GM12878 (cell line): ENCODE results near the gene RMI2. TPM values are rescaled to one million over a fixed set of nuclear protein-coding genes. Genes with fewer than 3 reads are reported as not detected.

Experiments used
- CHD2 ChIP-seq: IDR thresholded peaks from 2 replicates; pipeline ENCODE4 v1.6.1; 2011; ENCODE audit warnings: low read depth, low read length, improper control_type of control experiment, borderline replicate concordance
- EGR1 ChIP-seq, 2 experiments: IDR thresholded peaks; 1 replicate in 1 of 2; 2 replicates in 1 of 2; pipeline ENCODE4 v1.6.1; 2011 to 2012; ENCODE audit warnings: low read depth in 2 of 2, low read length in 2 of 2, borderline replicate concordance in 1 of 2, mild to moderate bottlenecking in 1 of 2, moderate library complexity in 1 of 2
- ESRRA ChIP-seq: IDR thresholded peaks from 2 replicates; pipeline ENCODE4 v1.6.1; 2012; ENCODE audit warnings: mild to moderate bottlenecking, low read length, improper control_type of control experiment
- ETV6 ChIP-seq, 2 experiments: fragments of 450-650 bp in 1 of 2; IDR thresholded peaks in 1 of 2; conservative IDR thresholded peaks in 1 of 2; 2 replicates each; pipeline ENCODE4 v1.6.1; 2014; ENCODE audit warnings: antibody characterized with exemption in 1 of 2, borderline replicate concordance in 1 of 2, low read depth in 1 of 2, mild to moderate bottlenecking in 1 of 2, moderate library complexity in 1 of 2
- IRF4 ChIP-seq: IDR thresholded peaks from 2 replicates; pipeline ENCODE4 v1.6.1; 2011; ENCODE audit warnings: low read depth, low read length
- JUNB ChIP-seq: IDR thresholded peaks from 2 replicates; pipeline ENCODE4 v1.6.1; 2016; ENCODE audit warnings: antibody characterized with exemption, mild to moderate bottlenecking
- KAT2A ChIP-seq: conservative IDR thresholded peaks from 2 replicates; pipeline ENCODE4 v1.6.1; 2011; ENCODE audit warnings: low read depth, low read length; ENCODE audit not compliant: control insufficient read depth
- NFXL1 ChIP-seq: fragments of 450-650 bp; IDR thresholded peaks from 2 replicates; pipeline ENCODE4 v1.6.1; 2017; ENCODE audit warnings: antibody characterized with exemption, mild to moderate bottlenecking, borderline replicate concordance
- NR2C1 ChIP-seq: fragments of 450-650 bp; IDR thresholded peaks from 2 replicates; pipeline ENCODE4 v1.6.1; 2017; ENCODE audit warnings: antibody characterized with exemption, mild to moderate bottlenecking, moderate library complexity
- NR2F1 ChIP-seq: fragments of 450-650 bp; conservative IDR thresholded peaks from 2 replicates; pipeline ENCODE4 v1.6.1; 2017; ENCODE audit warnings: mild to moderate bottlenecking
- PAX5 ChIP-seq: IDR thresholded peaks from 2 replicates; pipeline ENCODE4 v1.6.1; 2011; ENCODE audit warnings: low read depth, low read length, borderline replicate concordance
- PAX8 ChIP-seq: fragments of 450-650 bp; IDR thresholded peaks from 2 replicates; pipeline ENCODE4 v1.6.1; 2017; ENCODE audit warnings: mild to moderate bottlenecking, moderate library complexity
- POLR2AphosphoS5 ChIP-seq: IDR thresholded peaks from 2 replicates; pipeline ENCODE4 v1.6.1; 2011; ENCODE audit warnings: mild to moderate bottlenecking, low read length, inconsistent platforms
- RAD51 ChIP-seq: fragments of 450-650 bp; IDR thresholded peaks from 2 replicates; pipeline ENCODE4 v1.6.1; 2016; ENCODE audit warnings: moderate library complexity, mild to moderate bottlenecking, inconsistent platforms
- RELA ChIP-seq: fragments of 450-650 bp; IDR thresholded peaks from 2 replicates; pipeline ENCODE4 v1.8.0; 2014; ENCODE audit warnings: borderline replicate concordance; ENCODE audit not compliant: partially characterized antibody
- SUZ12 ChIP-seq: fragments of 200-600 bp; sonication (generic); IDR thresholded peaks from one replicate; pipeline ENCODE4 v1.6.1; 2018; ENCODE audit warnings: antibody characterized with exemption, mild to moderate bottlenecking; ENCODE audit not compliant: unreplicated experiment
- TCF3 ChIP-seq: IDR thresholded peaks from 2 replicates; pipeline ENCODE4 v1.6.1; 2012; ENCODE audit warnings: low read depth, mild to moderate bottlenecking, low read length, borderline replicate concordance; ENCODE audit not compliant: insufficient read depth
- WRNIP1 ChIP-seq: IDR thresholded peaks from 2 replicates; pipeline ENCODE4 v1.6.1; 2011; ENCODE audit warnings: low read depth, low read length, improper control_type of control experiment, borderline replicate concordance
- YY1 ChIP-seq: IDR thresholded peaks from 2 replicates; pipeline ENCODE4 v1.6.1; 2011; ENCODE audit warnings: low read depth, mild to moderate bottlenecking, low read length
- ZNF24 ChIP-seq: fragments of 450-650 bp; IDR thresholded peaks from 2 replicates; pipeline ENCODE4 v1.6.1; 2017; ENCODE audit warnings: antibody characterized with exemption, mild to moderate bottlenecking
- ZNF274 ChIP-seq: IDR thresholded peaks from one replicate; pipeline ENCODE4 v1.8.0; 2011; ENCODE audit not compliant: insufficient read length, insufficient read depth
- ZZZ3 ChIP-seq: IDR thresholded peaks from 2 replicates; pipeline ENCODE4 v1.6.1; 2011; ENCODE audit warnings: low read depth; ENCODE audit not compliant: control insufficient read depth, insufficient read length
- polyA plus RNA-seq, 11 experiments: library from polyadenylated mRNA; depleted of rRNA in 4 of 11; unstranded in 6 of 11; stranded (reverse) in 5 of 11; fragments of >200 nt; fragmentation: Nextera tagmentation in 4 of 11; fragmentation: Illumina TruSeq in 1 of 11; extraction: Ambion mirVana in 4 of 11; extraction: Trizol in 1 of 11; gene quantifications; 1 replicate in 1 of 11; 2 replicates in 10 of 11; pipeline versions ENCODE4 v1.2.1 to v1.2.3, GENCODE V29; 2011 to 2016; ENCODE audit warnings: inconsistent platforms in 2 of 11, missing spikeins in 2 of 11, low read depth in 1 of 11
- total RNA-seq, 4 experiments: library from RNA; depleted of rRNA in 3 of 4; stranded (reverse); fragments of >200 nt in 3 of 4; fragmentation: Illumina TruSeq in 1 of 4; extraction: Trizol in 1 of 4; gene quantifications; 2 replicates each; pipeline versions ENCODE4 v1.2.1 to v1.2.3, GENCODE V29; 2013 to 2021
- TF ChIP-seq, protein P1 (sequence below): fragments of 450-650 bp; IDR thresholded peaks from 2 replicates; pipeline ENCODE4 v1.6.1; 2016; ENCODE audit warnings: mild to moderate bottlenecking, moderate library complexity, borderline replicate concordance
- TF ChIP-seq, protein P2 (sequence below): IDR thresholded peaks from 2 replicates; pipeline ENCODE4 v1.6.1; 2012; ENCODE audit warnings: low read depth, low read length, improper control_type of control experiment

Gene RMI2
- total and polyA plus RNA-seq, 10 of the 15 experiments (the other 5 are each of a cell fraction or from before 2014, with no cell fraction given): 9.6 to 68.8 (median 32.1) TPM

DNA sequence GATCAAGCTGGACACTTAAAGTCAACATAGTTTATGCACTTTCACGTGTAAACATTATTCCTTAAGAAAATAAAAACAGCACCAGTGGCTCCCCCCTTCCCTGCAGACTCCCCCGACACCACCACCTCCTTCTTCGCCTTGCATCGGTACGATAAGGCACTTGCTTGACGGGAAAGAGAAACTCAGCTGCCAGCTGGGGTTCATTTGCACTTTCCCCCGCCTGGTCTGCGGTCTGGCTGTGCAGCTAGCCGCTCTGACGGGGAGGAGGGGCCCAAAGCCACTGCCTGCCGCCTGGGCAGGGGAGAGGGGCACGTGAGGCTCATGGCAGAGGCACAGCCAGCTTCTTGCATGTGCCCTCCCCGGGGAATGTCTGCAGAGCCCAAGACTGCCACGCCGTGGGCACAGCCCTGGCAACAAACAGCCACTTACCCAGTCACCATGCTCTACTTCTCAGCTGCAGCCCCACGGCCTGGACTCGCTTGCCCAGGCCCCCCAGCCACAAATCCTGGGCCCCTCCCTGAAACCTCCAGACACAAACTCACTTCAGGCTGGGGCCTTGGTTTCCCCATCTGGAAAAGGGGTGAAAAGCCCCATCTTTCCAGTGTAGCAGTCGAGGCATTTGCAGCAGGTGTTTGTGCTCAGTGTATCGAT is 47.6 kb upstream of the RMI2 start (continued):
- TF ChIP-seq, protein P1, sequence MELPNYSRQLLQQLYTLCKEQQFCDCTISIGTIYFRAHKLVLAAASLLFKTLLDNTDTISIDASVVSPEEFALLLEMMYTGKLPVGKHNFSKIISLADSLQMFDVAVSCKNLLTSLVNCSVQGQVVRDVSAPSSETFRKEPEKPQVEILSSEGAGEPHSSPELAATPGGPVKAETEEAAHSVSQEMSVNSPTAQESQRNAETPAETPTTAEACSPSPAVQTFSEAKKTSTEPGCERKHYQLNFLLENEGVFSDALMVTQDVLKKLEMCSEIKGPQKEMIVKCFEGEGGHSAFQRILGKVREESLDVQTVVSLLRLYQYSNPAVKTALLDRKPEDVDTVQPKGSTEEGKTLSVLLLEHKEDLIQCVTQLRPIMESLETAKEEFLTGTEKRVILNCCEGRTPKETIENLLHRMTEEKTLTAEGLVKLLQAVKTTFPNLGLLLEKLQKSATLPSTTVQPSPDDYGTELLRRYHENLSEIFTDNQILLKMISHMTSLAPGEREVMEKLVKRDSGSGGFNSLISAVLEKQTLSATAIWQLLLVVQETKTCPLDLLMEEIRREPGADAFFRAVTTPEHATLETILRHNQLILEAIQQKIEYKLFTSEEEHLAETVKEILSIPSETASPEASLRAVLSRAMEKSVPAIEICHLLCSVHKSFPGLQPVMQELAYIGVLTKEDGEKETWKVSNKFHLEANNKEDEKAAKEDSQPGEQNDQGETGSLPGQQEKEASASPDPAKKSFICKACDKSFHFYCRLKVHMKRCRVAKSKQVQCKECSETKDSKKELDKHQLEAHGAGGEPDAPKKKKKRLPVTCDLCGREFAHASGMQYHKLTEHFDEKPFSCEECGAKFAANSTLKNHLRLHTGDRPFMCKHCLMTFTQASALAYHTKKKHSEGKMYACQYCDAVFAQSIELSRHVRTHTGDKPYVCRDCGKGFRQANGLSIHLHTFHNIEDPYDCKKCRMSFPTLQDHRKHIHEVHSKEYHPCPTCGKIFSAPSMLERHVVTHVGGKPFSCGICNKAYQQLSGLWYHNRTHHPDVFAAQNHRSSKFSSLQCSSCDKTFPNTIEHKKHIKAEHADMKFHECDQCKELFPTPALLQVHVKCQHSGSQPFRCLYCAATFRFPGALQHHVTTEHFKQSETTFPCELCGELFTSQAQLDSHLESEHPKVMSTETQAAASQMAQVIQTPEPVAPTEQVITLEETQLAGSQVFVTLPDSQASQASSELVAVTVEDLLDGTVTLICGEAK: no peak
- TF ChIP-seq RAD51 (peak; percentile 85), PAX8 (no peak), PAX5 (peak; percentile 91), CHD2 (peak; percentile 89), RELA (peak; percentile 65), NR2C1 (no peak), NR2F1 (peak; percentile 74), KAT2A (no peak), ETV6 (conservative IDR thresholded peaks at IDR 0.05 in 1 of 2, IDR thresholded peaks at IDR 0.05 in 1 of 2; ENCODE audit: borderline replicate concordance in 1 of 2, low read depth in 1 of 2) (peak in 1 of 2 experiments; percentile 76; a peak in 1 of 4 replicates), JUNB (peak; percentile 5; the same call in 1 of the 2 replicates), ZNF274 (no peak), IRF4 (no peak), ZZZ3 (no peak), ZNF24 (no peak; the same call in 1 of the 2 replicates), WRNIP1 (no peak), SUZ12 (no peak), EGR1 (IDR thresholded peaks at IDR 0.05; ENCODE audit: borderline replicate concordance in 1 of 2, low read depth in 2 of 2, low read length in 2 of 2) (peak in 1 of 2 experiments; percentile 35; a peak in 1 of 3 replicates), ESRRA (no peak), NFXL1 (no peak), TCF3 (peak; percentile 97), POLR2AphosphoS5 (no peak; the same call in 1 of the 2 replicates), YY1 (peak; percentile 52)
- TF ChIP-seq, protein P2, sequence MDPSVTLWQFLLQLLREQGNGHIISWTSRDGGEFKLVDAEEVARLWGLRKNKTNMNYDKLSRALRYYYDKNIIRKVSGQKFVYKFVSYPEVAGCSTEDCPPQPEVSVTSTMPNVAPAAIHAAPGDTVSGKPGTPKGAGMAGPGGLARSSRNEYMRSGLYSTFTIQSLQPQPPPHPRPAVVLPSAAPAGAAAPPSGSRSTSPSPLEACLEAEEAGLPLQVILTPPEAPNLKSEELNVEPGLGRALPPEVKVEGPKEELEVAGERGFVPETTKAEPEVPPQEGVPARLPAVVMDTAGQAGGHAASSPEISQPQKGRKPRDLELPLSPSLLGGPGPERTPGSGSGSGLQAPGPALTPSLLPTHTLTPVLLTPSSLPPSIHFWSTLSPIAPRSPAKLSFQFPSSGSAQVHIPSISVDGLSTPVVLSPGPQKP: no peak
